ENCODE data around the gene EIF5A.

Gene EIF5A

GRCh38 chr17:7289256-7290032 is 18.0 kb upstream of the EIF5A start:
- DNase-seq: no peak

GRCh38 chr17:7290166-7290565 is 17.3 kb upstream of the EIF5A start:
- no peak for DNase-seq

- DNase-seq: no peak
Observed at GRCh38 chr17:7290685-7291084, 16.7 kb upstream of the EIF5A start.

- no peak for DNase-seq
Observed at GRCh38 chr17:7292194-7292593, 15.2 kb upstream of the EIF5A start.

GRCh38 chr17:7292729-7293128 is 14.7 kb upstream of the EIF5A start:
- no peak for DNase-seq

GRCh38 chr17:7293159-7293558 is 14.3 kb upstream of the EIF5A start:
- DNase-seq: no peak

GRCh38 chr17:7293816-7294613 is 13.4 kb upstream of the EIF5A start:
- DNase-seq: no peak

GRCh38 chr17:7294614-7295153 is 12.7 kb upstream of the EIF5A start, which contains the start of gene YBX2:
Gene YBX2 (minus strand): TSS chr17:7294639. CDS start chr17:7294500, 139 bp downstream.
- peak; percentile 77 for DNase-seq

GRCh38 chr17:7295230-7296180 is 11.9 kb upstream of the EIF5A start:
- DNase-seq: no peak

- DNase-seq: peak; percentile 64
Observed at GRCh38 chr17:7296189-7296861, 11.1 kb upstream of the EIF5A start.

GRCh38 chr17:7304179-7304578 is 3.2 kb upstream of the EIF5A start:
- DNase-seq: no peak

- peak; percentile 57 for DNase-seq
Observed at GRCh38 chr17:7307686-7308624, 527 bp downstream of the EIF5A start.

- DNase-seq: peak; percentile 86
Observed at GRCh38 chr17:7308625-7309433, 1.4 kb downstream of the EIF5A start.

GRCh38 chr17:7309628-7310027 is 2.2 kb downstream of the EIF5A start:
- no peak for DNase-seq

GRCh38 chr17:7311110-7311705 is 3.8 kb downstream of the EIF5A start:
- DNase-seq: no peak

- DNase-seq: no peak
Observed at GRCh38 chr17:7312432-7313087, 5.1 kb downstream of the EIF5A start.

GRCh38 chr17:7313088-7313889 is 5.9 kb downstream of the EIF5A start:
- DNase-seq: peak; percentile 32

Data from activated naive CD4-positive, alpha-beta T cell treated with anti-CD3 and anti-CD28 coated beads, Interleukin-2, amount 50 U/mL, for 16 hours (primary cell).